GM12864 (cell line): Measurements from ENCODE around the gene RHBDD2.
"Not testable (repeated sequence)": the region's sequence is repeated elsewhere in the genome, so short reads cannot be mapped to it uniquely, and the experiment has no call there.

Experiments
- DNase-seq: peaks from one replicate; pipeline ENCODE4 v3.0.0-alpha.2; 2011; ENCODE audit warnings: low read depth
- H3K4me3 ChIP-seq: 2 replicates; pipeline ENCODE4 v1.5.1; 2011; ENCODE audit warnings: mild to moderate bottlenecking, low read depth, low read length, control low read depth
- CTCF ChIP-seq: IDR thresholded peaks from 2 replicates; pipeline ENCODE4 v1.5.1; 2011; ENCODE audit warnings: low read depth, mild to moderate bottlenecking, moderate library complexity, low read length, control low read depth, inconsistent platforms; ENCODE audit errors: missing control alignments

Gene RHBDD2

GRCh38 chr7:75878769-75879611, at the start of gene RHBDD2:
Gene RHBDD2 (plus strand): TSS chr7:75879034. CDS start chr7:75879083, 49 bp downstream.
- no peak for TF ChIP-seq CTCF
- peak; percentile 77 for DNase-seq
- peak within 1 kb of the TSS; percentile 74 for H3K4me3 ChIP-seq

- H3K4me3 ChIP-seq, DNase-seq: not testable (repeated sequence)
These were observed 49.2 kb upstream of the RHBDD2 start for GRCh38 chr7:75829656-75830055.

- no peak for DNase-seq
- TF ChIP-seq CTCF, result no peak
These were observed 47.9 kb upstream of the RHBDD2 start for GRCh38 chr7:75830978-75831377.

DNA sequence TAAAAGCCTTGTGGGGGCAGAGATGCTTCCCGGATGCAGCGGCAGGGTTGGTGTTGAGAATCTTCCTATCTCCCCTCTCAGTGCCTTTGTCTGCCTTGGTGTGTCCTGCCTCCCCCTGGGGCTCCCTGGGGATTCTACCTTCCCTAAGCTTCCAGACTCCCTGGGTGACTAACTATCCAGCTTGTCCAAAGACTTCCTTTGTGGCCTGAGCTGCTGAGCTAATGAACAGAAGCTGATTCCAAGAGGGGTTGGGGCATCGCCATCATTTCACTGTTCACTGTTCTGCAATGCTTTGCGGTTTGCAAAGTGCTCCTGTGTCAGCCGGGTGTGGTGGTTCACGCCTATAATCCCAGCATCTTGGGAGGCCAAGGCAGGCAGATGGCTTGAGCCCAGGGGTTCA, 45.2 kb upstream of the RHBDD2 start:
- not testable (repeated sequence) for H3K4me3 ChIP-seq, DNase-seq

More at GRCh38 chr7:75830978-75831377, 47.9 kb upstream of the RHBDD2 start:
- no peak overlapping the region for H3K4me3 ChIP-seq

DNA sequence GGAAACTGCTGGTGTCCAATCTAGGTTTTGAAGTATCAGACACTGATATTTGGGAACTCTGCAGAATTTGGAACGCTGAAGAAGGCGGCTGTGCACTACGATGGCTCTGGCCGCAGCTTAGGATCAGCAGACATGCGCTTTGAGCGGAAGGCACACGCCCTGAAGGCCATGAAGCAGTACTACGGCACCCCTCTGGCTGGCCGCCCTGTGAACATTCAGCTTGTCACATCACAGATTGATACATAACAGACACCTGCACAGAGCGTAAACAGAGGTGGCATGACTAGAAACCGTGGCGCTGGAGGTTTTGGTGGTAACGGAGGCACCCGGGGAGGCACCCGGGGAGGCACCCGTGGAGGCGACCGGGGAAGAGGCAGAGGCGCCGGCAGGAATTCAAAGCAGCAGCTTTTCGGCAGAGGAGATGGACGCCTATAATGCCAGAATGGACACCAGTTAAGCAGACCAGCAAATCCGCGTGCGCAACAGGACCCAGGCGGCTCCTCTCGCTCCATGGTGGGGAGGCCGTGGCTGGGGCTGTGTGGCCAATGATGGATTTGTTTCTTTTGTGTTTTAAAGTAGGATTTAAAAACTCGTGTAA, 43.0 kb upstream of the RHBDD2 start:
- TF ChIP-seq CTCF, result no peak
- H3K4me3 ChIP-seq, result no peak overlapping the region
- DNase-seq, result no peak

DNA sequence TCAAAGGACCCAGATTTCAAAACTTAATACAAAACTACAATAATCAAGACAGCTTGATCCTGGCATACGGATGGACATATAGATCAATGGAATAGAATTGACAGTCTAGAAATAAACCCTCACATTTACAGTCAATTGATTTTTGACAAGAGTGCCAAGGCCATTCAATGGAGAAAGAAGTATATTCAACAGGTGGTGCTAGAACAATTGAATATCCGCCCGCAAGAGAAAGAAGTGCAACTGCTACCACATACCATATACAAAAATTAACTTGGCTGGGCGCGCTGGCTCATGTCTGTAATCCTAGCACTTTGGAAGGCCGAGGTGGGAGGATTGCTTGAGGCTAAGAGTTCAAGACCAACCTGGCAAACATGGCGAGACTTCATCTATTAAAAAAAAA, 42.0 kb upstream of the RHBDD2 start:
- no peak for DNase-seq
- no peak for TF ChIP-seq CTCF
- no peak overlapping the region for H3K4me3 ChIP-seq

GRCh38 chr7:75838281-75838930, 40.4 kb upstream of the RHBDD2 start:
- not testable (repeated sequence) for DNase-seq, H3K4me3 ChIP-seq

GRCh38 chr7:75840029-75840428, 38.8 kb upstream of the RHBDD2 start:
- DNase-seq, result no peak
- no peak overlapping the region for H3K4me3 ChIP-seq
- no peak for TF ChIP-seq CTCF
